Measurements from ENCODE around the gene PLD3.
"Not testable (repeated sequence)": the region's sequence is repeated elsewhere in the genome, so short reads cannot be mapped to it uniquely, and the experiment has no call there.

PLD3 gene

GRCh38 chr19:40362160-40362559, 13.7 kb downstream of the PLD3 start:
- Histone ChIP-seq H3K27ac (ENCODE audit: insufficient read depth, low read length, poor library complexity, severe bottlenecking) (no peak overlapping the region), H3K4me3 (ENCODE audit: insufficient read depth, low read depth, low read length, poor library complexity, severe bottlenecking) (no peak overlapping the region), H3K27me3 (replicated peaks; ENCODE audit: control insufficient read depth, insufficient read depth, low read length, poor library complexity, severe bottlenecking) (no peaks in the 10 kb centered on the region), H3K4me1 (ENCODE audit: control insufficient read depth, insufficient read depth, low read length, poor library complexity, severe bottlenecking) (no peaks in the 10 kb centered on the region), H3K9me3 (ENCODE audit: control insufficient read depth, low read length) (no peaks in the 10 kb centered on the region), H3K36me3 (ENCODE audit: control insufficient read depth, insufficient read depth, low read length) (peaks cover 6% of the 10 kb centered on the region)
- DNase-seq: no peak

GRCh38 chr19:40363069-40363468, 14.6 kb downstream of the PLD3 start:
- H3K36me3 ChIP-seq (ENCODE audit: control insufficient read depth, insufficient read depth, low read length): peaks cover 15% of the 10 kb centered on the region
- no peak for DNase-seq
- H3K27ac ChIP-seq (ENCODE audit: insufficient read depth, low read length, poor library complexity, severe bottlenecking): no peak overlapping the region
- no peaks in the 10 kb centered on the region for H3K4me1 ChIP-seq (ENCODE audit: control insufficient read depth, insufficient read depth, low read length, poor library complexity, severe bottlenecking)
- H3K9me3 ChIP-seq (ENCODE audit: control insufficient read depth, low read length): no peaks in the 10 kb centered on the region
- H3K27me3 ChIP-seq (replicated peaks; ENCODE audit: control insufficient read depth, insufficient read depth, low read length, poor library complexity, severe bottlenecking): no peaks in the 10 kb centered on the region
- no peak overlapping the region for H3K4me3 ChIP-seq (ENCODE audit: insufficient read depth, low read depth, low read length, poor library complexity, severe bottlenecking)

- H3K4me3 ChIP-seq (ENCODE audit: insufficient read depth, low read depth, low read length, poor library complexity, severe bottlenecking): no peak overlapping the region
- H3K27ac ChIP-seq (ENCODE audit: insufficient read depth, low read length, poor library complexity, severe bottlenecking): no peak overlapping the region
These were observed 16.5 kb downstream of the PLD3 start for GRCh38 chr19:40365010-40365409.

DNA sequence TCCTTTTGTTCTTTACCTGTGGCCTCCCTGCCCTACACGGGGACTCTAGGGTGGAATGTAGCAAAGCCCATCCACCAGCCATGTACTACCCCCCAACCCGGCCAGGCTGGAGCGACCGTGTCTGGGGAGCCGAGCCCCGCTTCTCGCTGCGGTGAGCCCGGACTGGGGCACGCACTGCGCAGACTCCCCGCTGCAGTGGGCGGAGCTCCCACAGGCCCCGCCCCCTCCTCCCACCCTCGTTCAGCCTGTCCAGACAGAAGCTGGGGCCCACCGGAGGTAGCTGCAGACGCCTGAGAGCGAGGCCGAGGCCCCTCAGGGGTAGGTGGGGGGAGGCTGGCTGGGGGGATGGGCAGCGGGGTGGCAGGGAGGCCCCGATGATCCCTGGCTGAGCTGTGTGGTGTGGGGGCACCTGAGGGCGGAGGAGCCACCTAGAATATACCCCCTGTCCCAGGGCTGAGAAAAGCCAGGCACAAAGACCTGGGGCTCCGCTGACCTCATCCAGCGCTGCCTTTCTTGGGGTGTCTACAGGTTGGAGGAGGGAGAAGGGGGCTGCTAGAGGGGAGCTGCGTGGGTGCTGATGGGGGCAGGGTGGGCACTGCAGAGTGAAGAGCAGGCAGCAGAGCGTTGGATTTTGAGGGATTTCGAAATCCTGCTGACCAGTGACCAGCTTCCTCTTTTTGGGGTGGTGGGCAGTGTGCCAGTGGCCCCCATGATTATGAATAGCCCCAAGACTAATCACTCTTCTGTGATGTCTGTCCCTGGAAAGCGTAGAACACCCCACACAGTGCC, 17.3 kb downstream of the PLD3 start:
- Histone ChIP-seq H3K36me3 (ENCODE audit: control insufficient read depth, insufficient read depth, low read length) (peaks cover 19% of the 10 kb centered on the region), H3K4me3 (ENCODE audit: insufficient read depth, low read depth, low read length, poor library complexity, severe bottlenecking) (peak overlapping the region; percentile 21), H3K27me3 (replicated peaks; ENCODE audit: control insufficient read depth, insufficient read depth, low read length, poor library complexity, severe bottlenecking) (no peaks in the 10 kb centered on the region), H3K27ac (ENCODE audit: insufficient read depth, low read length, poor library complexity, severe bottlenecking) (no peak overlapping the region), H3K9me3 (ENCODE audit: control insufficient read depth, low read length) (no peaks in the 10 kb centered on the region), H3K4me1 (ENCODE audit: control insufficient read depth, insufficient read depth, low read length, poor library complexity, severe bottlenecking) (no peaks in the 10 kb centered on the region)
- DNase-seq: no peak

More at GRCh38 chr19:40365010-40365409, 16.5 kb downstream of the PLD3 start:
- peaks cover 19% of the 10 kb centered on the region for H3K36me3 ChIP-seq (ENCODE audit: control insufficient read depth, insufficient read depth, low read length)
- no peaks in the 10 kb centered on the region for H3K9me3 ChIP-seq (ENCODE audit: control insufficient read depth, low read length)
- H3K4me1 ChIP-seq (ENCODE audit: control insufficient read depth, insufficient read depth, low read length, poor library complexity, severe bottlenecking): no peaks in the 10 kb centered on the region
- DNase-seq: no peak
- H3K27me3 ChIP-seq (replicated peaks; ENCODE audit: control insufficient read depth, insufficient read depth, low read length, poor library complexity, severe bottlenecking): no peaks in the 10 kb centered on the region

DNA sequence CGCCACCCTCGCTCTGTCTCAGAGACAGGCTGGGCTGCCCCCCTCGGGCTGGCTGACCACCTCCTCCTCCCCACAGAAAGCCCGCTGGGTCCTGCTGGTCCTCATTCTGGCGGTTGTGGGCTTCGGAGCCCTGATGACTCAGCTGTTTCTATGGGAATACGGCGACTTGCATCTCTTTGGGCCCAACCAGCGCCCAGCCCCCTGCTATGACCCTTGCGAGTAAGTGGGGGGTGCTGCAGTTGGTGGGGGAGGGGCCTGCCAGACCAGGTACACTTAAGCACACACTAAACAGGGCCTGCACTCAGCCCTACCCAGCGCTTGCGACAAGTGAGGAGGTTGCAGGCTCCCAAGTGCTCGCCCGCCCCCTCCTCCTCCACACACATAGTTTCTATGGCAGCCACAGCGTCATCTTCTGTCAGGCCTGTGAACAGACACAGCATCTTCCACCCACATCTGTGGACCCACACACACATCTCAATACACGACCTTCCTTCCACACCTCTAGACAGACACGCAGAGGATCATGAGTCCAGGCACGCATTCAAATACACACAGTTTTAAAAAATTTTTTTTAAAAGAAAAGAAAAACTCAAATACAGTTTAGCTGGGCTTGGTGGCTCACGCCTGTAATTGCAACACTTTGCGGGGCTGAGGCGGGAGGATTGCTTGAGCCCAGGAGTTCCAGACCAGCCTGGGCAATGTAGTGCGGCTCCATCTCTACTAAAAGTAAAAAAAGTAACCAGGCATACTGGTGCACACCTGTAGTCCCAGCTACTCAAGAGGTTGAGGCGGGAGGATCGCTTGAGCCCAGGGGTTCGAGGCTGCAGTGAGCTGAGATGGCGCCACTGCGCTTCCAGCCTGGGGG, 18.4 kb downstream of the PLD3 start:
- DNase-seq: no peak
- H3K4me1 ChIP-seq (ENCODE audit: control insufficient read depth, insufficient read depth, low read length, poor library complexity, severe bottlenecking): no peaks in the 10 kb centered on the region

DNA sequence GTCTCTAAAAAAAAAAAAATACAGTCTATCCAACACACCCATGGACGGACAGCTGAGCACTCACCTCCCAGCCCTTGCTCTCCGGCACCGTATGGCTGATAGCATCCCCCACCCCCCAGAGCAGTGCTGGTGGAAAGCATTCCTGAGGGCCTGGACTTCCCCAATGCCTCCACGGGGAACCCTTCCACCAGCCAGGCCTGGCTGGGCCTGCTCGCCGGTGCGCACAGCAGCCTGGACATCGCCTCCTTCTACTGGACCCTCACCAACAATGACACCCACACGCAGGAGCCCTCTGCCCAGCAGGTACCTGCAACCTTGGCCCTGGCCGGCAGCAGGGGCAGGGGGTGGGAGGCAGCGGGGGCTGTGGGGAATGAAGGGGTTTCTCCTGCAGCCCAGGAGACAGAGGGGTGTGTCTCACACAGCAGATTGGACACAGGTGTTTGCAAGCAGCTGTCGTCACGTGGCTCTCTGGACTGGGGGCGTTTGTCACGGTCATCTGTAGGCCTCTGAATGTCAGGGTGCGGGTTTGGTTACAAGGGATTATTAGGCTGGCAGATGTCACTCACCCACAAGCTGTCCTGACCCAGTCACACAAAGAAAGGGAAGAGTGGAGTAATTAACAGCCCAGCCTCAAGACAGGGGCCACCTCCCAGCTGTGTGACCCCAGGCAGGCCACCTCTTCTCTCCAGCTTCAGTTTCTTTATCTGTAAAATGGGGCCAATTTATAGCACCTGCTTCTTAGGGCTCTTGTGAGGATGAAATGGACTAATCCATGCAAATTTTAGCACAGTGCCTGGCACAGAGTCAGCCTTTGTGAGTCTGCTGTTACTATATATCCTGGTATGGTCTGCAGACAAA, 19.3 kb downstream of the PLD3 start:
- Histone ChIP-seq H3K4me1 (ENCODE audit: control insufficient read depth, insufficient read depth, low read length, poor library complexity, severe bottlenecking) (no peaks in the 10 kb centered on the region), H3K27ac (ENCODE audit: insufficient read depth, low read length, poor library complexity, severe bottlenecking) (no peak overlapping the region), H3K27me3 (replicated peaks; ENCODE audit: control insufficient read depth, insufficient read depth, low read length, poor library complexity, severe bottlenecking) (no peaks in the 10 kb centered on the region), H3K36me3 (ENCODE audit: control insufficient read depth, insufficient read depth, low read length) (peaks cover 24% of the 10 kb centered on the region), H3K4me3 (ENCODE audit: insufficient read depth, low read depth, low read length, poor library complexity, severe bottlenecking) (no peak overlapping the region), H3K9me3 (ENCODE audit: control insufficient read depth, low read length) (no peaks in the 10 kb centered on the region)
- DNase-seq: no peak

More for the DNA sequence above, 18.4 kb downstream of the PLD3 start:
- no peak overlapping the region for H3K4me3 ChIP-seq (ENCODE audit: insufficient read depth, low read depth, low read length, poor library complexity, severe bottlenecking)
- peaks cover 19% of the 10 kb centered on the region for H3K36me3 ChIP-seq (ENCODE audit: control insufficient read depth, insufficient read depth, low read length)
- H3K9me3 ChIP-seq (ENCODE audit: control insufficient read depth, low read length): no peaks in the 10 kb centered on the region
- H3K27ac ChIP-seq (ENCODE audit: insufficient read depth, low read length, poor library complexity, severe bottlenecking): no peak overlapping the region
- H3K27me3 ChIP-seq (replicated peaks; ENCODE audit: control insufficient read depth, insufficient read depth, low read length, poor library complexity, severe bottlenecking): no peaks in the 10 kb centered on the region

GRCh38 chr19:40369797-40370196, 21.3 kb downstream of the PLD3 start:
- Histone ChIP-seq H3K9me3 (ENCODE audit: control insufficient read depth, low read length) (no peaks in the 10 kb centered on the region), H3K27me3 (replicated peaks; ENCODE audit: control insufficient read depth, insufficient read depth, low read length, poor library complexity, severe bottlenecking) (no peaks in the 10 kb centered on the region), H3K4me3 (ENCODE audit: insufficient read depth, low read depth, low read length, poor library complexity, severe bottlenecking) (no peak overlapping the region), H3K36me3 (ENCODE audit: control insufficient read depth, insufficient read depth, low read length) (peaks cover 37% of the 10 kb centered on the region), H3K4me1 (ENCODE audit: control insufficient read depth, insufficient read depth, low read length, poor library complexity, severe bottlenecking) (no peaks in the 10 kb centered on the region), H3K27ac (ENCODE audit: insufficient read depth, low read length, poor library complexity, severe bottlenecking) (no peak overlapping the region)
- no peak for DNase-seq

- peaks cover 37% of the 10 kb centered on the region for H3K36me3 ChIP-seq (ENCODE audit: control insufficient read depth, insufficient read depth, low read length)
These were observed 21.8 kb downstream of the PLD3 start for GRCh38 chr19:40370253-40370652.

GRCh38 chr19:40370997-40371801, 22.7 kb downstream of the PLD3 start:
- Histone ChIP-seq H3K4me1 (ENCODE audit: control insufficient read depth, insufficient read depth, low read length, poor library complexity, severe bottlenecking) (no peaks in the 10 kb centered on the region), H3K27ac (ENCODE audit: insufficient read depth, low read length, poor library complexity, severe bottlenecking) (no peak overlapping the region), H3K27me3 (replicated peaks; ENCODE audit: control insufficient read depth, insufficient read depth, low read length, poor library complexity, severe bottlenecking) (no peaks in the 10 kb centered on the region), H3K9me3 (ENCODE audit: control insufficient read depth, low read length) (no peaks in the 10 kb centered on the region), H3K36me3 (ENCODE audit: control insufficient read depth, insufficient read depth, low read length) (peaks cover 37% of the 10 kb centered on the region), H3K4me3 (ENCODE audit: insufficient read depth, low read depth, low read length, poor library complexity, severe bottlenecking) (no peak overlapping the region)
- no peak for DNase-seq

More at GRCh38 chr19:40370253-40370652, 21.8 kb downstream of the PLD3 start:
- H3K27me3 ChIP-seq (replicated peaks; ENCODE audit: control insufficient read depth, insufficient read depth, low read length, poor library complexity, severe bottlenecking); H3K27ac ChIP-seq (ENCODE audit: insufficient read depth, low read length, poor library complexity, severe bottlenecking); H3K4me1 ChIP-seq (ENCODE audit: control insufficient read depth, insufficient read depth, low read length, poor library complexity, severe bottlenecking); H3K9me3 ChIP-seq (ENCODE audit: control insufficient read depth, low read length); DNase-seq; H3K4me3 ChIP-seq (ENCODE audit: insufficient read depth, low read depth, low read length, poor library complexity, severe bottlenecking): not testable (repeated sequence)
